Measurements from ENCODE around the gene GREB1.

The GREB1 gene

GRCh38 chr2:11613297-11613696, 79.5 kb downstream of the GREB1 start:
- DNase-seq, result no peak

- no peak for DNase-seq
These were observed 81.4 kb downstream of the GREB1 start for GRCh38 chr2:11615209-11615608.

GRCh38 chr2:11616097-11616687, 82.3 kb downstream of the GREB1 start:
- no peak for DNase-seq

- DNase-seq, result no peak
These were observed 83.1 kb downstream of the GREB1 start for GRCh38 chr2:11616851-11617415.

- DNase-seq, result no peak
These were observed 83.7 kb downstream of the GREB1 start for GRCh38 chr2:11617527-11617926.

GRCh38 chr2:11617984-11618707, 84.3 kb downstream of the GREB1 start:
- no peak for DNase-seq

- DNase-seq, result no peak
These were observed 84.8 kb downstream of the GREB1 start for GRCh38 chr2:11618708-11619062.

GRCh38 chr2:11621410-11621809, 87.6 kb downstream of the GREB1 start:
- peak; percentile 39 for DNase-seq

GRCh38 chr2:11622611-11623010, 88.8 kb downstream of the GREB1 start:
- DNase-seq, result no peak

- no peak for DNase-seq
These were observed 91.0 kb downstream of the GREB1 start for GRCh38 chr2:11624893-11625292.

GRCh38 chr2:11625671-11626070, 91.8 kb downstream of the GREB1 start:
- DNase-seq, result no peak

GRCh38 chr2:11628675-11629074, 94.8 kb downstream of the GREB1 start:
- DNase-seq, result no peak

- DNase-seq, result no peak
These were observed 95.4 kb downstream of the GREB1 start for GRCh38 chr2:11629215-11629614.

GRCh38 chr2:11629851-11630250, 96.0 kb downstream of the GREB1 start:
- DNase-seq, result no peak

GRCh38 chr2:11630855-11631254, 97.0 kb downstream of the GREB1 start:
- DNase-seq, result peak; percentile 14

- DNase-seq, result peak; percentile 60
These were observed 97.6 kb downstream of the GREB1 start for GRCh38 chr2:11631462-11631861.

- DNase-seq, result no peak
These were observed 100.2 kb downstream of the GREB1 start for GRCh38 chr2:11633923-11634478.

GRCh38 chr2:11634584-11634983, 100.7 kb downstream of the GREB1 start:
- DNase-seq, result no peak

- DNase-seq, result no peak
These were observed 101.3 kb downstream of the GREB1 start for GRCh38 chr2:11635141-11635540.

GRCh38 chr2:11636593-11637295, 102.9 kb downstream of the GREB1 start:
- no peak for DNase-seq

- DNase-seq, result no peak
These were observed 103.7 kb downstream of the GREB1 start for GRCh38 chr2:11637546-11637945.

GRCh38 chr2:11639503-11639902, 105.7 kb downstream of the GREB1 start:
- no peak for DNase-seq

- no peak for DNase-seq
These were observed 106.3 kb downstream of the GREB1 start for GRCh38 chr2:11640132-11640531.

GRCh38 chr2:11642972-11643371, 109.1 kb downstream of the GREB1 start:
- DNase-seq, result no peak
